ENCODE data around the gene GSTO1.

GRCh38 chr10:104311184-104311720 lies 56.6 kb downstream of the GSTO1 start:
- TF ChIP-seq HNRNPH1 (optimal IDR thresholded peaks at IDR 0.05; ENCODE audit: low read depth, low read length) = no peak
- no peak for TF ChIP-seq ZFP36 (IDR thresholded peaks at IDR 0.05; ENCODE audit: low read depth, low read length, partially characterized antibody)
- TF ChIP-seq ZNF354B (CRISPR knock-in tag; IDR thresholded peaks at IDR 0.05) = no peak
- TF ChIP-seq PML (IDR thresholded peaks at IDR 0.05; ENCODE audit: low read length) = no peak
- no peak for TF ChIP-seq ZKSCAN3 (CRISPR knock-in tag; IDR thresholded peaks at IDR 0.05)
